ENCODE measurements around the gene HSPA1A.
"Not testable (repeated sequence)": the region's sequence is repeated elsewhere in the genome, so short reads cannot be mapped to it uniquely, and the experiment has no call there.

HSPA1A gene

GRCh38 chr6:31781244-31782125 lies 33.9 kb upstream of the HSPA1A start:
- no peak for DNase-seq (ENCODE audit: low spot score)

- no peak for DNase-seq (ENCODE audit: low spot score)
Measured at GRCh38 chr6:31782126-31782855, 33.1 kb upstream of the HSPA1A start.

GRCh38 chr6:31784098-31784925 lies 31.0 kb upstream of the HSPA1A start:
- no peak for DNase-seq (ENCODE audit: low spot score)

- no peak for DNase-seq (ENCODE audit: low spot score)
Measured at GRCh38 chr6:31785475-31785874, 29.9 kb upstream of the HSPA1A start.

GRCh38 chr6:31791324-31792089 lies 23.8 kb upstream of the HSPA1A start:
- peak; percentile 71 for DNase-seq (ENCODE audit: low spot score)

GRCh38 chr6:31792090-31792374 lies 23.3 kb upstream of the HSPA1A start:
- DNase-seq (ENCODE audit: low spot score) = no peak

- DNase-seq (ENCODE audit: low spot score) = no peak
Measured at GRCh38 chr6:31792761-31793171, 22.6 kb upstream of the HSPA1A start.

GRCh38 chr6:31793927-31794245 lies 21.5 kb upstream of the HSPA1A start:
- not testable (repeated sequence) for DNase-seq (ENCODE audit: low spot score)

- no peak for DNase-seq (ENCODE audit: low spot score)
Measured at GRCh38 chr6:31794294-31794865, 21.0 kb upstream of the HSPA1A start.

- no peak for DNase-seq (ENCODE audit: low spot score)
Measured at GRCh38 chr6:31794866-31795615, 20.3 kb upstream of the HSPA1A start.

GRCh38 chr6:31795616-31796298 lies 19.6 kb upstream of the HSPA1A start, which contains the start of gene VARS1:
VARS1 (minus strand) TSS chr6:31795752; CDS start chr6:31795217, 535 bp downstream.
- peak; percentile 88 for DNase-seq (ENCODE audit: low spot score)

GRCh38 chr6:31796993-31797385 lies 18.4 kb upstream of the HSPA1A start:
- no peak for DNase-seq (ENCODE audit: low spot score)

GRCh38 chr6:31797588-31797987 lies 17.8 kb upstream of the HSPA1A start:
- DNase-seq (ENCODE audit: low spot score) = no peak

- DNase-seq (ENCODE audit: low spot score) = no peak
Measured at GRCh38 chr6:31799781-31800180, 15.6 kb upstream of the HSPA1A start.

GRCh38 chr6:31801031-31801927 lies 14.1 kb upstream of the HSPA1A start:
- DNase-seq (ENCODE audit: low spot score) = not testable (repeated sequence)

- DNase-seq (ENCODE audit: low spot score) = no peak
Measured at GRCh38 chr6:31805939-31806469, 9.3 kb upstream of the HSPA1A start.

GRCh38 chr6:31806470-31807272 lies 8.7 kb upstream of the HSPA1A start, which contains the start of gene LSM2:
LSM2 (minus strand) TSS chr6:31806966; CDS start chr6:31806757, 209 bp downstream.
- DNase-seq (ENCODE audit: low spot score) = peak; percentile 96

Measured in SK-N-DZ (cell line).